ENCODE results near the gene SERTM2.

The SERTM2 gene

DNA sequence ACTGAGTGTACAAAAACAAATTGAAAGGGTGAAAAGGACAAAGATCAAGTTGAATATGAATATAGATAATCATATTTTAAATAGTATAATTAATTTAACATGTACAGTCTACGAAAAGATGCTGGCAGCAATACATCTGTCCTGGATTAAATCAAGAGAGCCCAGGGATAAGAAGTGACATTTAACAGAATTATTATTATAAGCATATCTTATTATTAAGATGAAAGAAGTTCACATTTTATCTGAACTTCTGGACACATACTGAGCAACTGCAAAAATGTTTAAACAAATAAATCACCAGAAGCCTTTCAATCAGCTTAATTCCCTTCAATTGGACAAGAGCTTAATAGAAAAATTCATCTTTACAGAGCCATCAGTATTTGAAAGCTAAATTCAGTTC is 50.4 kb downstream of the SERTM2 start:
- DNase-seq, result no peak

GRCh38 chrX:111567542-111568255 is 56.3 kb downstream of the SERTM2 start:
- no peak for DNase-seq

DNA sequence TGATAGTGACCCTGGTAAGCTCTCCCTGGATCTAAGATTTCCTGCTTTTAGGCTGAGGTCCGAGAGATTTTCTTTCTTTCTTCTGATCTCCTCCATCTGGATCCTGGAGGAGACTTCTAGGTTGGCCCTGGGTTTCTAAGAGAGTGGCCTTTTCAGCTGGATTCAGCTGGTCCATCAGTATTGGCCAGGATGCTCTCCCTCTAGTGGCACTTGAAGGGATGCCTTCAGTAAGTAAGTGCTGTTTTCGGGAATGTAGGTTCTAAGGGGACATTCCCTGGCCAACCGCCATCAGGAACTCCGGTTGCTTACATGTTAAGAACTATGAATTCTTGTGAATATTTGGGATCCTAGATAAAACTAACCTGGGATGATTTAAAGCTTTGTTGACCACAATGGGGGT is 56.9 kb downstream of the SERTM2 start:
- DNase-seq, result no peak

- DNase-seq, result no peak
Observed at GRCh38 chrX:111568817-111569216, 57.4 kb downstream of the SERTM2 start.

Data from stimulated activated CD4-positive, alpha-beta T cell treated with anti-CD3 and anti-CD28 coated beads, Interleukin-4, amount 100 ng/mL, for 24 hours (primary cell).